K562 (cell line): ENCODE data around the gene APLNR. TPM values are rescaled to one million over a fixed set of nuclear protein-coding genes. Genes with fewer than 3 reads are reported as not detected.

Experiments used
- ATAC-seq: fragments of 200-7000 bp; cut with Tn5 transposase; 3 replicates; pipeline ENCODE4 v1.9.1; 2020; ENCODE audit warnings: moderate library complexity
- BruUV-seq: library from RNA; stranded (reverse); fragments of 400-500 nt; replicated peaks from 2 replicates; lab custom pipeline; 2021; lab: Mats Ljungman, UMichigan
- CTCF ChIA-PET: fragments of 300-600 bp; formaldehyde crosslinking; extraction: SDS; loops from one replicate; lab custom pipeline; 2021; ENCODE audit warnings: low intra/inter-chr PET ratio; lab: Yijun Ruan, JAX
- POLR2A ChIA-PET: fragments of 300-600, 350-650 bp; sonication (Branson Sonifier 250); formaldehyde crosslinking; extraction: SDS; loops from one replicate; lab custom pipeline; 2021; ENCODE audit warnings: antibody characterized with exemption, inconsistent platforms; lab: Yijun Ruan, JAX
- DNase-seq, 4 experiments: peaks; one replicate each; pipeline versions ENCODE4 v3.0.0 to v3.0.0-alpha.2; 2011 to 2018; ENCODE audit warnings: low spot score in 3 of 4, mixed read lengths in 3 of 4; ENCODE audit errors: extremely low read depth in 1 of 4
- FAIRE-seq: peaks from 2 replicates; lab custom pipeline; 2011; peaks lifted over from hg19 to GRCh38; lab: Jason Lieb, UNC
- H2AFZ ChIP-seq: 2 replicates; pipeline ENCODE4 v1.6.0; 2011; ENCODE audit warnings: low read depth, low read length, control low read depth, inconsistent platforms
- H3K27ac ChIP-seq: fragments of 200-600 bp; 3 replicates; pipeline ENCODE4 v1.8.0; 2011; ENCODE audit warnings: low read depth, mild to moderate bottlenecking, control low read depth, inconsistent platforms, low read length, moderate library complexity, mixed read lengths; ENCODE audit errors: extremely low read depth
- H3K27me3 ChIP-seq, 2 experiments: fragments of 300-600 bp in 1 of 2; 2 replicates in 1 of 2; 3 replicates in 1 of 2; pipeline versions ENCODE4 v1.6.0 to v1.8.0; 2011; ENCODE audit warnings: inconsistent platforms in 2 of 2, low read length in 2 of 2, mild to moderate bottlenecking in 1 of 2, mixed read lengths in 1 of 2, moderate library complexity in 1 of 2; ENCODE audit not compliant: control insufficient read depth in 2 of 2, insufficient read depth in 2 of 2
- H3K36me3 ChIP-seq: fragments of 300-600 bp; 3 replicates; pipeline ENCODE4 v1.8.0; 2011; ENCODE audit warnings: mild to moderate bottlenecking, low read length, inconsistent platforms; ENCODE audit not compliant: control insufficient read depth, insufficient read depth
- H3K4me1 ChIP-seq, 2 experiments: fragments of 200-600 bp in 1 of 2; replicated peaks in 1 of 2; 2 replicates in 1 of 2; 3 replicates in 1 of 2; pipeline versions ENCODE4 v1.5.1 to v1.8.0; 2011; ENCODE audit warnings: inconsistent platforms in 2 of 2, low read length in 2 of 2, mild to moderate bottlenecking in 1 of 2, mixed read lengths in 1 of 2, moderate library complexity in 1 of 2; ENCODE audit not compliant: control insufficient read depth in 2 of 2, insufficient read depth in 2 of 2
- H3K4me2 ChIP-seq: 2 replicates; pipeline ENCODE4 v1.6.1; 2011; ENCODE audit warnings: low read length, control low read depth, inconsistent platforms, mixed read lengths; ENCODE audit not compliant: insufficient read depth
- H3K4me3 ChIP-seq: fragments of 200-600 bp; sonication (generic), shearing (Covaris generic); 2 replicates; pipeline ENCODE4 v1.5.1; 2016; ENCODE audit warnings: control low read depth, inconsistent platforms
- H3K79me2 ChIP-seq: fragments of 200-600 bp; 3 replicates; pipeline ENCODE4 v1.8.0; 2011; ENCODE audit warnings: low read length, inconsistent platforms; ENCODE audit not compliant: control insufficient read depth, insufficient read depth
- H3K9ac ChIP-seq, 2 experiments: 2 replicates each; pipeline versions ENCODE4 v1.6.0 to v1.6.1; 2011; ENCODE audit warnings: low read depth in 2 of 2, low read length in 2 of 2, control low read depth in 1 of 2, inconsistent platforms in 1 of 2, mild to moderate bottlenecking in 1 of 2, mixed read lengths in 1 of 2; ENCODE audit not compliant: insufficient read depth in 1 of 2
- H3K9me1 ChIP-seq: one replicate; pipeline ENCODE4 v1.6.0; 2011; ENCODE audit warnings: inconsistent platforms, mild to moderate bottlenecking, low read length, moderate library complexity; ENCODE audit not compliant: control insufficient read depth, insufficient read depth
- H3K9me3 ChIP-seq: replicated peaks from 2 replicates; pipeline ENCODE4 v1.5.1; 2011; ENCODE audit warnings: low read depth, low read length, inconsistent platforms; ENCODE audit not compliant: control insufficient read depth, insufficient read depth
- H4K20me1 ChIP-seq: replicated peaks from 2 replicates; pipeline ENCODE4 v1.6.1; 2011; ENCODE audit warnings: low read length, inconsistent platforms, mixed read lengths; ENCODE audit not compliant: control insufficient read depth, insufficient read depth
- CREBBP ChIP-seq: IDR thresholded peaks from one replicate; pipeline ENCODE4 v1.6.1; 2012; ENCODE audit warnings: low read depth, mild to moderate bottlenecking, control low read depth, inconsistent platforms, low read length
- GATAD2B ChIP-seq: fragments of 450-650 bp; IDR thresholded peaks from 2 replicates; pipeline ENCODE4 v1.6.1; 2017; ENCODE audit warnings: mild to moderate bottlenecking, borderline replicate concordance
- ILF3 ChIP-seq: fragments of 450-650 bp; IDR thresholded peaks from 2 replicates; pipeline ENCODE4 v1.6.1; 2018; ENCODE audit warnings: antibody characterized with exemption, mild to moderate bottlenecking, moderate library complexity, borderline replicate concordance
- RBFOX2 ChIP-seq: fragments of 200-400 bp; formaldehyde crosslinking; IDR thresholded peaks from 2 replicates; pipeline ENCODE4 v1.6.1; 2017; ENCODE audit warnings: low read depth, mild to moderate bottlenecking, low read length, moderate library complexity
- WGBS: fragments of 100-300 bp; shearing (Covaris generic); methylation state at CpG from one replicate; pipeline ENCODE4 v1.1.6; 2016; ENCODE audit warnings: low coverage, mixed read lengths; ENCODE audit not compliant: insufficient coverage; ENCODE audit errors: missing lambda C conversion rate; 5-methylcytosine and 5-hydroxymethylcytosine counted together
- in situ Hi-C: fragments of 300-500 bp; cut with MboI; formaldehyde crosslinking; loops from 4 replicates; pipeline ENCODE4 v1.15.0; 2018; ENCODE audit warnings: inconsistent platforms, mixed read lengths
- intact Hi-C: fragments of 100-400 bp; cut with micrococcal nuclease; formaldehyde crosslinking; loops from 2 replicates; pipeline ENCODE4 v1.14.2; 2022
- polyA plus RNA-seq, 8 experiments: library from polyadenylated mRNA; depleted of rRNA in 4 of 8; stranded (reverse) in 5 of 8; unstranded in 3 of 8; fragments of >200 nt; fragmentation: Nextera tagmentation in 2 of 8; fragmentation: Illumina TruSeq in 1 of 8; extraction: Ambion mirVana in 2 of 8; extraction: Trizol in 1 of 8; gene quantifications; 2 replicates each; pipeline versions ENCODE4 v1.2.1 to v1.2.3, GENCODE V29; 2011 to 2014; ENCODE audit warnings: inconsistent platforms in 1 of 8, missing spikeins in 1 of 8
- total RNA-seq, 7 experiments: library from RNA; depleted of rRNA in 6 of 7; stranded (reverse); fragments of >200 nt in 6 of 7; fragmentation: Illumina TruSeq in 2 of 7; extraction: Trizol in 2 of 7; gene quantifications; 2 replicates each; pipeline versions ENCODE4 v1.2.1 to v1.2.3, GENCODE V29; 2011 to 2021; ENCODE audit warnings: low replicate concordance in 1 of 7
- TF ChIP-seq, protein P1 (sequence below): fragments of 450-650 bp; formaldehyde crosslinking; IDR thresholded peaks from 2 replicates; pipeline ENCODE4 v1.4.0; 2022; ENCODE audit warnings: mild to moderate bottlenecking, moderate library complexity

The APLNR gene
- total and polyA plus RNA-seq, 9 of the 15 experiments (the other 6 are each of a cell fraction or from before 2014, with no cell fraction given): 0.15 to 2.0 (median 0.65) TPM

- Histone ChIP-seq H2AFZ (no peak overlapping the region), H3K4me2 (no peak overlapping the region), H3K4me1 (no peaks in the 10 kb centered on the region), H4K20me1 (no peaks in the 10 kb centered on the region), H3K9ac (no peak overlapping the region), H3K27ac (no peak overlapping the region), H3K27me3 (peaks cover 10 to 31% of the 10 kb centered on the region in 2 experiments), H3K4me3 (no peak overlapping the region), H3K9me3 (no peaks in the 10 kb centered on the region), H3K36me3 (no peaks in the 10 kb centered on the region), H3K79me2 (no peaks in the 10 kb centered on the region), H3K9me1 (no peaks in the 10 kb centered on the region)
- ChIA-PET POLR2A (interaction anchor here (1.6 kb wide), 1 partner anchor 9 kb away, joined by 6 read pairs; no protein-coding TSS in a partner anchor), CTCF (no interaction called here)
- FAIRE-seq: no peak
- TF ChIP-seq GATAD2B (no peak), CREBBP (no peak), RBFOX2 (no peak), ILF3 (no peak)
- TF ChIP-seq, protein P1, sequence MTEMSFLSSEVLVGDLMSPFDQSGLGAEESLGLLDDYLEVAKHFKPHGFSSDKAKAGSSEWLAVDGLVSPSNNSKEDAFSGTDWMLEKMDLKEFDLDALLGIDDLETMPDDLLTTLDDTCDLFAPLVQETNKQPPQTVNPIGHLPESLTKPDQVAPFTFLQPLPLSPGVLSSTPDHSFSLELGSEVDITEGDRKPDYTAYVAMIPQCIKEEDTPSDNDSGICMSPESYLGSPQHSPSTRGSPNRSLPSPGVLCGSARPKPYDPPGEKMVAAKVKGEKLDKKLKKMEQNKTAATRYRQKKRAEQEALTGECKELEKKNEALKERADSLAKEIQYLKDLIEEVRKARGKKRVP (CRISPR knock-in tag): no peak
- intact Hi-C loops (loop anchor here (2.0 kb wide), 1 partner anchor 42 kb away; no protein-coding TSS in a partner anchor), in situ Hi-C loops (no loop called here)
- DNase-seq: no peak
- no peak for ATAC-seq
- 0% methylated on average over 6 of the region's 6 CpGs for WGBS
- no TSS peak for BruUV-seq
Observed at GRCh38 chr11:57207168-57207567, 29.9 kb downstream of the APLNR start.
